ENCODE results near the gene PCNX2.
"Not testable (repeated sequence)": the region's sequence is repeated elsewhere in the genome, so short reads cannot be mapped to it uniquely, and the experiment has no call there.

Gene PCNX2

GRCh38 chr1:233140974-233141373 is 154.6 kb downstream of the PCNX2 start:
- DNase-seq: no peak

- DNase-seq: no peak
Measured at GRCh38 chr1:233140499-233140898, 155.0 kb downstream of the PCNX2 start.

GRCh38 chr1:233138788-233139585 is 156.5 kb downstream of the PCNX2 start:
- no peak for DNase-seq

- DNase-seq: no peak
Measured at GRCh38 chr1:233135833-233136232, 159.7 kb downstream of the PCNX2 start.

- DNase-seq: no peak
Measured at GRCh38 chr1:233132445-233132844, 163.1 kb downstream of the PCNX2 start.

GRCh38 chr1:233129031-233129430 is 166.5 kb downstream of the PCNX2 start:
- not testable (repeated sequence) for DNase-seq

- DNase-seq: no peak
Measured at GRCh38 chr1:233127157-233127556, 168.4 kb downstream of the PCNX2 start.

GRCh38 chr1:233122779-233123178 is 172.7 kb downstream of the PCNX2 start:
- DNase-seq: no peak

- DNase-seq: no peak
Measured at GRCh38 chr1:233121947-233122559, 173.5 kb downstream of the PCNX2 start.

GRCh38 chr1:233114860-233115259 is 180.7 kb downstream of the PCNX2 start:
- no peak for DNase-seq

GRCh38 chr1:233114159-233114558 is 181.4 kb downstream of the PCNX2 start:
- no peak for DNase-seq

GRCh38 chr1:233113009-233113879 is 182.3 kb downstream of the PCNX2 start:
- DNase-seq: no peak

- no peak for DNase-seq
Measured at GRCh38 chr1:233112186-233113008, 183.1 kb downstream of the PCNX2 start.

GRCh38 chr1:233111731-233112130 is 183.8 kb downstream of the PCNX2 start:
- no peak for DNase-seq

GRCh38 chr1:233109096-233109495 is 186.4 kb downstream of the PCNX2 start:
- DNase-seq: no peak

- not testable (repeated sequence) for DNase-seq
Measured at GRCh38 chr1:233107716-233108130, 187.8 kb downstream of the PCNX2 start.

GRCh38 chr1:233107130-233107660 is 188.3 kb downstream of the PCNX2 start:
- no peak for DNase-seq

- DNase-seq: no peak
Measured at GRCh38 chr1:233105225-233105624, 190.3 kb downstream of the PCNX2 start.

GRCh38 chr1:233102341-233102740 is 193.2 kb downstream of the PCNX2 start:
- no peak for DNase-seq

- DNase-seq: no peak
Measured at GRCh38 chr1:233097959-233098580, 197.5 kb downstream of the PCNX2 start.

- DNase-seq: no peak
Measured at GRCh38 chr1:233097546-233097945, 198.0 kb downstream of the PCNX2 start.

GRCh38 chr1:233094691-233095090 is 200.8 kb downstream of the PCNX2 start:
- DNase-seq: no peak

Data from activated CD4-positive, alpha-beta T cell treated with anti-CD3 and anti-CD28 coated beads, Interleukin-2, amount 50 U/mL, for 4 hours (primary cell).